GM13976 (cell line): ENCODE measurements around the gene CDKN2C.

Source experiments
- DNase-seq: peaks from one replicate; pipeline ENCODE4 v3.0.0; 2012; ENCODE audit warnings: low spot score
- in situ Hi-C: fragments of 300-500 bp; cut with MboI; formaldehyde crosslinking; loops from one replicate; pipeline ENCODE4 v1.12.0; 2022; ENCODE audit warnings: low sequenced_read_pairs, mixed read lengths, inconsistent platforms; ENCODE audit not compliant: unreplicated experiment
- TF ChIP-seq, protein P1 (sequence below): IDR thresholded peaks from 2 replicates; pipeline ENCODE4 v1.5.1; 2012; ENCODE audit warnings: borderline replicate concordance, mild to moderate bottlenecking; ENCODE audit not compliant: insufficient read depth; ENCODE audit errors: extremely low read depth, missing control alignments, control extremely low read depth

CDKN2C gene

DNA sequence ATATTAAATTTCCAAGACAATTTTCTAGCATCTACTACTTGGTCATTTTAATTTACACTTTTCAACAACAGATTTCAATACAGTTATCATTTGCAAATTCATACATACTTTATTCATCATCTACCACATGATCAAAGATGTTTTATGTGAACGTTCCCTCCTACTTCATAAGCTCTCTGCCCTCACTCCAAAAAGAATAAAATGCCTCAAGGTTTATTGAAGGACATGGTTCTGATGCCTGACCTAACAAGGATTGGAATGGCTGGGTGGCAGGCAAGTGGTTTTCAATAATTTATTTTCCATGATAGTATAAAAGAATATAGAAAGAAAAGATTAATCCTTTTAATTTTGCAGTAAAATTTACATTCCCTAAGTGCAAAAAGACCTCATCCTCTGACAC, 5.4 kb downstream of the CDKN2C start:
- no peak for DNase-seq
- TF ChIP-seq, protein P1, sequence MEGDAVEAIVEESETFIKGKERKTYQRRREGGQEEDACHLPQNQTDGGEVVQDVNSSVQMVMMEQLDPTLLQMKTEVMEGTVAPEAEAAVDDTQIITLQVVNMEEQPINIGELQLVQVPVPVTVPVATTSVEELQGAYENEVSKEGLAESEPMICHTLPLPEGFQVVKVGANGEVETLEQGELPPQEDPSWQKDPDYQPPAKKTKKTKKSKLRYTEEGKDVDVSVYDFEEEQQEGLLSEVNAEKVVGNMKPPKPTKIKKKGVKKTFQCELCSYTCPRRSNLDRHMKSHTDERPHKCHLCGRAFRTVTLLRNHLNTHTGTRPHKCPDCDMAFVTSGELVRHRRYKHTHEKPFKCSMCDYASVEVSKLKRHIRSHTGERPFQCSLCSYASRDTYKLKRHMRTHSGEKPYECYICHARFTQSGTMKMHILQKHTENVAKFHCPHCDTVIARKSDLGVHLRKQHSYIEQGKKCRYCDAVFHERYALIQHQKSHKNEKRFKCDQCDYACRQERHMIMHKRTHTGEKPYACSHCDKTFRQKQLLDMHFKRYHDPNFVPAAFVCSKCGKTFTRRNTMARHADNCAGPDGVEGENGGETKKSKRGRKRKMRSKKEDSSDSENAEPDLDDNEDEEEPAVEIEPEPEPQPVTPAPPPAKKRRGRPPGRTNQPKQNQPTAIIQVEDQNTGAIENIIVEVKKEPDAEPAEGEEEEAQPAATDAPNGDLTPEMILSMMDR: no peak
- in situ Hi-C loops: no loop called here

DNA sequence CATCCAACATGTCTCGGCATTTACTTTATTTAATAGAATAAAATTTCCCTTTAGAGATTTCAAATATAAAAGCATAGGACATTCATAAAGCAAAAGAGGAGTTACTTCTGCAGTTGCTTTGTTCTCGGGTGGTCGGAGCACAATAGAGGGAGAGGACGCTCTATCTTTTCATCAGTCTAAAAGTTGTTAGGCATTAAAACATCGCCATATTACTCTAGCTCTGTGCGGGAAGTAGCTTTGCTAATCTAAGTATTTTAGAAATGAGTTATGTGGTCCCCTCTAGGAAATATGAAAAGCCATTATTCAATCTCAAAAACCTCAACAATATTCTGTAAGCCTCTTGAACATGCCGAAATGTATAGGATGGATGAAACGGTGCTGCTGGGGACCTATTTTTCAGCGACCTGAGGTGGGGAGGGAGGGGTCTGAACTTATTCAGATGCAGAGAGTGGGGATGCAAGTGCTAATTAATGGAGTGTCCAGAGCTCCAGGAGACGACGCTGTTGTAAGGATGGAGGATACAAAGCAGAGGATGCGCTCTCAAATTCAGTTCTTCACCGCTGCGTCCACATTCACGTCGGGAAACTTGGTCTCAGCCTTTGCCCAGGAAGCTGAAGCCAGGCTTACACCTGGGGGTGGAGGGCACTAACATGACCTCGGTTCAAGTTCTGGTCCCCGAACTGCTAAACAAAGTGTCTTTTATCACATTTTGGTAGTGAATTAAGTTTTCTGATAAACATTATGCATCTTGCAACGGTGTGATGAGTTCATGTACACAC, 6.3 kb downstream of the CDKN2C start:
- DNase-seq: no peak
- in situ Hi-C loops: no loop called here
- TF ChIP-seq, protein P1: no peak

DNA sequence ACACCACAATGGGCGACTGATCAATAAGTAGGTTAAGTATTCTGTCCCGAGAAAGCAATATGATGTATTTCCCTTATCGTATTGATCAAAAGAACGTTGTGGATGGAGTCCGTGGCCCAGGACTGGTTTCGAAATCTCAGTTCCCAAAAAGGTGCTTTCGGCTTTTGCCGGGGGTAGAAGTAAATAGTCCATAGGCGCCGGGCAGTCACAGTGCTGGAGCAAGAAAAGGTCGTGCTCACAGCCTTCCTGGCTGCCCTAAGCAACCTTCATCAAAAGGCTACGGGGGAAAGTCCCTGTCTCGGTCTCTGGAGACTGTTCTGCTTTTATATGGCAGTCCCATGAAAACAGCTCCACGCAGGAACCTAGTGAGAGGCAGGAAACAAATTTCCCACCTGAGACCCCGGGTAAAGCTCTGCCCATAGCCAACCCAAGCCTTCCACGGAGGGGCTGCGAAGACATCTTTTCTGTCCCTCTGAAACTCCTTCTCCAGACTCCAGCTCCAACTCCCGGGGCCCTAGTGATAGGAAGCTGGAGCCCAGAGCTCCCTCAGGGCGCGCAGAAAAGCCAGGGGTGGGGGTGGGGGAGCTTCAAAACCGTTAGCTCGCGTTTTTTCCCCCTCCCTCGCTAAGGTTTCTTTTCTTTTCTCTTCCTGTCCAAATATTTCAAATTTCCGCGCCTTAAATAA, 7.0 kb downstream of the CDKN2C start:
- in situ Hi-C loops: no loop called here
- peak; percentile 69 for DNase-seq
- TF ChIP-seq, protein P1: no peak

DNA sequence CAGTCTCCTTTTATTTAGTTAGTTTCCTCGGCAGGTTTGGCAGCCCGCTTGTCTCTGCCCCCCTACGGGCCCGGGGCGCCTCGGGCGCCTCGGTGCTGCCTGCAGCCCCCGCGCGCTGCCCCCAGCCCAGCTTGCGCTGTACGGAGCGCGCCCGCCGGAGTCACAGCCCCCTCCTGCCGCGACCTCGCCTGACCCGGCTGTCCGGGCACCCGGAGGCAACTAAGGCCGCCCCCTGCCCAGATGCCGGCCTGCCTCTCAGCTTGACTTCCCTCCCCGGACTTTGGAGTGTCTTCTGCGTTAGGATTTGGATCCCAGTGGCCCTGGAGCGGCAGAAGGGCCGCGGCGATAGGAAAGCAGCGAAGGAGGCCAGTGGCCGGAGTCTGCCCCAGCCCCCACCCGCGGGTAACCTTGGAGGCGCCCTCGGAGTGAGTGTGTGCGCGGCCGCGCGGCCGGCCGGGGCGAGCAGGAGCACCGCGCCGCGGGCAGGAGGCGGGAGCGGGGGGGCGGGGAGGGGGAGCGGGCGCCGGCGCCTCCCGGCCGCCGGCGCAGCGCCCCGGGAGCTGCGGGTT, 7.6 kb downstream of the CDKN2C start:
- DNase-seq: peak; percentile 68
- TF ChIP-seq, protein P1: no peak
- in situ Hi-C loops: no loop called here

DNA sequence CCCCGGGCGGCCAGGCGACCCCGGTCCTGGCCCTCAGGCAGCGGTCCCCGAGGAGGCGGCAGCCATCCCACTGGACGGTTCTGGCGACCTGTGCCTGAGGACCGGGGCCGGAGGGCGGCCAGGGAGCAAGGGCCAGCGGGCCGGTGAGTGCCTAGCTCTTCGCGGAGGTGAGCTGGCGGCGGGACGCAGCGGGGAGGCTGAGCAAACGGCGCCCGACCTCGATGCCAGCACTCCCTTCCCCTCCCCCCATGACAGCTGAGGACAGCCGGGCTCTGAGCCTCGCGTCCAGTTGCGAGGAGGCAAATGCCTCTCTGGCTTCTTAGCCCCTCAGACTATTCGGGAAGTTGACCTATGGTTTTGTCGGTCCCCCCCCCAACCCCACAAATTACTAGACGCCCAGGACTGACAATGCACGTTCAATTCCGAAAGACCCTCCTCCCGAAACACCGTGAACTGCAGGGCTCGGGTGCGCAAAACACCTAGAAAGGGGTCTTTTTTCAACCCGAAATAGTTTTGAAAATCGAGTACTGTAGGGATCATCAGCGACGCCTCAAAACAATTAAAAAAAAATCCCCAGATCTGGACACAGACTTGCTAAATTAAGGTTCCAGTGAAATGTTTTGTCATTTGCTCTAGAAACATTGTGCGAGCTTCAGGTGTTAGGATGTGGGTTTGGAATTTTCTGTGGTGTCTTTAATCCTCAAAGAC, 8.3 kb downstream of the CDKN2C start:
- TF ChIP-seq, protein P1: no peak
- in situ Hi-C loops: no loop called here

DNA sequence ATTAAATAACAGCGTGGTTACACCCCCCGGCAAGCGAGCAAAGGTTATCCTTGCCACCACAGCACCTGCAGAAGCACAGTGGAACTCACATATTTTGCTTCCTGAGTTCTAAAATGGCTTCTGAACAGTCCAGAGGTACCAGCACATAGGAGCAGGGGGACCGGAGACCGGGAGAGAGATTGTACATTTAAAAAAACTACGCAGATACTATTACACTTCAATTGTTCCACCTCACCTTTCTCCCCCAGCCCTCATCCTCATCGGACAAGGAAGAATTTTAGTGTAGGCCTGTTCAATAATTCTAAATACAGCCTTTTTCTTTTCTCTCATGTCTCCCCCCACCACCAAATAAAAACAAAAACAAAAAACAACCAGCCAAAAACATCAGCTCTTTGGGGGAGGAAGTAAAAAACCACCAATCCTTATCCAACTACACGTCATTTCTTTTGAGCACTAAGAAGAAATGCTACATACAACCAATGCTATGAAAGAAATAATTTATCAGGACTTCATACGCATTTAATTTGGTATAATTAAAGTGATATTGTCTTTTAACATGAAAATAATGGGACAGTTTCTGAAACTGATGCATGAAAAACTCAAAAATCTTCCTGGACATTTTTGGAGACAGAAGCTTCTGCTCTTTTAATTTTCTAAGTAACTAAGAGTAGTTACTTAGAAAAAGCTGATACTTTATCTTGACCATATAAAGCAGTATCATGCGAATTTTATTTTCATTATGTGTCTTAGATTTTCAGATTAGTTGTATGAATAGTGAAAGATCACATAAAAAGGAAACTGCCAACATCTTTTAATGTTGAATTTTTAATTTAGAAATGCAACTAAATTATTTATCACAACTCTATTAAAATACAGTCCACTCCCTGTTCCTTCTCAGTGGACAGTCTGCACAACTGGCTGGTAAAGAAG, 9.1 kb downstream of the CDKN2C start:
- in situ Hi-C loops: no loop called here
- no peak for DNase-seq
- TF ChIP-seq, protein P1: no peak

More for the DNA sequence above, 8.3 kb downstream of the CDKN2C start:
- DNase-seq: peak; percentile 59
